ENCODE measurements around the gene PLA2G2F.

Gene PLA2G2F

DNA sequence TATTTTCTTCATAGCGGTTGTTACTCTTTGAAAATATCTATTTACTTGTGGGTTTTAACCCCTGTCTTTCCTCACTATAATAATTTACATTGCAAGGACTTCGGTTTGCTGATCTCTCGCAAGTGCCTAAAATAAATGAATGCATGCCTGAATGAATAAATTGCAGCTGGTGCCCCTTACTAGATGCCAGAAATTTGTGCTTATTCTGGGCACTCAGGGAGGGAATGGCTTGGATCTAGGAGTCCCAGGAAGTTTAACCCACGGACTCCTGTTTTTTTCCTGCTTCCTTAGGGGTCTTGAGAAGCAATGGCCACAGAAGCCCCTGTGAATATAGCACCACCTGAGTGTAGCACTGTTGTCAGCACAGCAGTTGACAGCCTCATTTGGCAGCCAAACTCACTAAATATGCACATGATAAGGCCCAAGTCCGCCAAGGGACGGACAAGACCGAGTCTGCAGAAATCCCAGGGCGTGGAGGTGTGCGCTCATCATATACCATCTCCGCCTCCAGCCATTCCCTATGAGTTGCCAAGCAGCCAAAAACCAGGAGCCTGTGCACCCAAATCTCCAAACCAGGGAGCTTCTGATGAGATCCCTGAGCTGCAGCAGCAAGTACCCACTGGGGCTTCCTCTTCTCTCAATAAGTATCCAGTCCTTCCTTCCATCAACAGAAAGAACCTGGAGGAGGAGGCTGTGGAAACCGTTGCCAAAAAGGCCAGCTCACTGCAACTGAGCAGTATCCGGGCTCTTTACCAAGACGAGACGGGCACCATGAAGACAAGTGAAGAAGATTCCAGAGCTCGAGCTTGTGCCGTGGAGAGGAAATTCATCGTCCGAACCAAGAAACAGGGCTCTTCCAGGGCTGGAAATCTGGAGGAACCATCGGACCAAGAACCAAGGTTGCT, 51.4 kb downstream of the PLA2G2F start:
- DNase-seq: no peak
- POLR2A ChIA-PET: no interaction called here
- Histone ChIP-seq H3K27ac (ENCODE audit: insufficient read depth in 1 of 2, low read depth in 1 of 2, low read length in 2 of 2, poor library complexity in 1 of 2, severe bottlenecking in 2 of 2) (no peak overlapping the region), H3K27me3 (replicated peaks in 2 of 5; ENCODE audit: control insufficient read depth in 4 of 5, insufficient read depth in 5 of 5, low read length in 4 of 5) (peaks cover 0 to 93% (median 47%) of the 10 kb centered on the region in 5 experiments), H3K36me3 (ENCODE audit: control insufficient read depth in 4 of 4, insufficient read depth in 4 of 4, low read length in 3 of 4) (no peaks in the 10 kb centered on the region), H3K4me3 (ENCODE audit: control insufficient read depth in 1 of 7, extremely low read depth in 1 of 7, insufficient read depth in 4 of 7, low read depth in 2 of 7, low read length in 6 of 7) (no peak overlapping the region), H3K9me3 (ENCODE audit: control extremely low read depth in 1 of 5, control insufficient read depth in 4 of 5, insufficient read depth in 2 of 5, low read depth in 1 of 5, low read length in 4 of 5) (no peaks in the 10 kb centered on the region), H3K4me1 (ENCODE audit: control extremely low read depth in 1 of 4, control insufficient read depth in 4 of 4, insufficient read depth in 4 of 4, low read length in 3 of 4) (peaks cover 0 to 10% (median 5%) of the 10 kb centered on the region in 4 experiments)
- WGBS (ENCODE audit: insufficient coverage): 94% methylated on average over 18 of the region's 19 CpGs
- CTCF ChIA-PET: interaction anchor here (0.6 to 1.5 kb wide), 3 partner anchors 21 to 271 kb away, joined by 3 read pairs; no protein-coding TSS in a partner anchor

- POLR2A ChIA-PET: no interaction called here
- CTCF ChIA-PET: interaction anchor here (1.5 to 3.3 kb wide), 2 partner anchors 12 to 21 kb away, joined by 3 to 9 read pairs; no protein-coding TSS in a partner anchor
- Histone ChIP-seq H3K9me3 (ENCODE audit: control extremely low read depth in 1 of 5, control insufficient read depth in 4 of 5, insufficient read depth in 2 of 5, low read depth in 1 of 5, low read length in 4 of 5) (no peaks in the 10 kb centered on the region), H3K27me3 (replicated peaks in 2 of 5; ENCODE audit: control insufficient read depth in 4 of 5, insufficient read depth in 5 of 5, low read length in 4 of 5) (peaks cover 0 to 89% (median 42%) of the 10 kb centered on the region in 5 experiments), H3K36me3 (ENCODE audit: control insufficient read depth in 4 of 4, insufficient read depth in 4 of 4, low read length in 3 of 4) (no peaks in the 10 kb centered on the region), H3K27ac (ENCODE audit: insufficient read depth in 1 of 2, low read depth in 1 of 2, low read length in 2 of 2, poor library complexity in 1 of 2, severe bottlenecking in 2 of 2) (no peak overlapping the region), H3K4me1 (ENCODE audit: control extremely low read depth in 1 of 4, control insufficient read depth in 4 of 4, insufficient read depth in 4 of 4, low read length in 3 of 4) (peaks cover 0 to 3% (median under 1%) of the 10 kb centered on the region in 4 experiments), H3K4me3 (ENCODE audit: control insufficient read depth in 1 of 7, extremely low read depth in 1 of 7, insufficient read depth in 4 of 7, low read depth in 2 of 7, low read length in 6 of 7) (no peak overlapping the region)
- DNase-seq: no peak
- 91% methylated on average over 8 of the region's 12 CpGs for WGBS (ENCODE audit: insufficient coverage)
Measured at GRCh38 chr1:20191266-20191825, 52.2 kb downstream of the PLA2G2F start.

DNA sequence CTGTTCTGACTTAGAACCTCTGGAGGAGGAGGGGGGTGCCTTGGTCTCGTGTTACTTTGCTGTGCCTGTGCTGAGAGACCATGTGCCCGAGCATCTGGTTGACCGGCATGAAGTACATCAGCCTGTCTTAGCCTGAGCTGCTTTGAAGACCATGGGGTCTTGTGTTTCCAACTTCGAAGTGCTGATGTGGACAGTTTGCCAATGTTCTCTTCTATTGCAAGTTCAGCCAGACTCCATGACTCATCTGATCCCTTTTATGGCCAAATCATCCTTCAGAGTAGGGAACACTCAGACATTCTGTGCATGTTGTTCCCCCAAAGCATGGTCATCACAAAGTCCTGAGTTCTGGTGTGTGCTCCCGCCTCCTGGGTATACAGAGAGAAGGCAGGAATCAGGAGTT, 53.2 kb downstream of the PLA2G2F start:
- no peak for DNase-seq
- 92% methylated on average over 5 of the region's 5 CpGs for WGBS (ENCODE audit: insufficient coverage)
- Histone ChIP-seq H3K36me3 (ENCODE audit: control insufficient read depth in 4 of 4, insufficient read depth in 4 of 4, low read length in 3 of 4) (no peaks in the 10 kb centered on the region), H3K27ac (ENCODE audit: insufficient read depth in 1 of 2, low read depth in 1 of 2, low read length in 2 of 2, poor library complexity in 1 of 2, severe bottlenecking in 2 of 2) (no peak overlapping the region), H3K4me3 (ENCODE audit: control insufficient read depth in 1 of 7, extremely low read depth in 1 of 7, insufficient read depth in 4 of 7, low read depth in 2 of 7, low read length in 6 of 7) (no peak overlapping the region), H3K9me3 (ENCODE audit: control extremely low read depth in 1 of 5, control insufficient read depth in 4 of 5, insufficient read depth in 2 of 5, low read depth in 1 of 5, low read length in 4 of 5) (no peaks in the 10 kb centered on the region), H3K4me1 (ENCODE audit: control extremely low read depth in 1 of 4, control insufficient read depth in 4 of 4, insufficient read depth in 4 of 4, low read length in 3 of 4) (no peaks in the 10 kb centered on the region), H3K27me3 (replicated peaks in 2 of 5; ENCODE audit: control insufficient read depth in 4 of 5, insufficient read depth in 5 of 5, low read length in 4 of 5) (peaks cover 0 to 81% (median 33%) of the 10 kb centered on the region in 5 experiments)
- POLR2A ChIA-PET: no interaction called here
- CTCF ChIA-PET: interaction anchor here (1.3 to 3.3 kb wide), 5 partner anchors 13 to 280 kb away, joined by 3 to 9 read pairs (median 4); no protein-coding TSS in a partner anchor

DNA sequence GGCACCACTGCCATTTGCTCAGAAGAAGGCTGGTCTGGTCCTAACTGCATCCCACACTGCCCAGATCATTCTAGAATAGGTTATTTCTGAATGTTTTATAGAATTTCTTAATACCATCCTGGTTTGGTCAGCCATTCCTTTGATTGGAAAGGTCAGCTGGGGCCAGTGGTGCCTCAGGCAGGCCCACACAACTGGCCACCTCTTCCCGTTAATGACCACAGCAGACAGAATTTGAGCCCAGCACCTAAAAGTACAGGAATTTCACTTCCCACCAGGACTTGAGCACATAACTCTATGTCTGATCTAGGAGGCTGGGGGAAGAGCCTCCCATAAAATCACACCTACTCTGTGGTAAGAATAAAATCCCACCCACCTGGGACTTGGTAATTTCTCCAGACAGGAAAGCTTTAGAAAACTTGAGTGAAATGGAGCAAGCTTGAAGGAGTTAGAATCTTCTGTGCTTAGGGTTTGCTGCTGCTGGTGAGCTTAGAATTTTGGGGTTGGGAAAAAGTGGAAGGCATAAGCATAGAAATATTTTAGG, 53.8 kb downstream of the PLA2G2F start:
- ChIA-PET CTCF (interaction anchor here (0.6 to 3.3 kb wide), 14 partner anchors 11 to 287 kb away, joined by 3 to 11 read pairs (median 4); no protein-coding TSS in a partner anchor), POLR2A (no interaction called here)
- no peaks in the 10 kb centered on the region for H3K4me1 ChIP-seq (ENCODE audit: control extremely low read depth in 1 of 4, control insufficient read depth in 4 of 4, insufficient read depth in 4 of 4, low read length in 3 of 4)
- no CpG with 5 or more reads among the region's 1 CpG for WGBS (ENCODE audit: insufficient coverage)
- H3K36me3 ChIP-seq (ENCODE audit: control insufficient read depth in 4 of 4, insufficient read depth in 4 of 4, low read length in 3 of 4): no peaks in the 10 kb centered on the region
- H3K27ac ChIP-seq (ENCODE audit: insufficient read depth in 1 of 2, low read depth in 1 of 2, low read length in 2 of 2, poor library complexity in 1 of 2, severe bottlenecking in 2 of 2): no peak overlapping the region
- H3K27me3 ChIP-seq (replicated peaks in 2 of 5; ENCODE audit: control insufficient read depth in 4 of 5, insufficient read depth in 5 of 5, low read length in 4 of 5): peaks cover 0 to 80% (median 31%) of the 10 kb centered on the region in 5 experiments
- no peak overlapping the region for H3K4me3 ChIP-seq (ENCODE audit: control insufficient read depth in 1 of 7, extremely low read depth in 1 of 7, insufficient read depth in 4 of 7, low read depth in 2 of 7, low read length in 6 of 7)
- no peak for DNase-seq
- no peaks in the 10 kb centered on the region for H3K9me3 ChIP-seq (ENCODE audit: control extremely low read depth in 1 of 5, control insufficient read depth in 4 of 5, insufficient read depth in 2 of 5, low read depth in 1 of 5, low read length in 4 of 5)

DNA sequence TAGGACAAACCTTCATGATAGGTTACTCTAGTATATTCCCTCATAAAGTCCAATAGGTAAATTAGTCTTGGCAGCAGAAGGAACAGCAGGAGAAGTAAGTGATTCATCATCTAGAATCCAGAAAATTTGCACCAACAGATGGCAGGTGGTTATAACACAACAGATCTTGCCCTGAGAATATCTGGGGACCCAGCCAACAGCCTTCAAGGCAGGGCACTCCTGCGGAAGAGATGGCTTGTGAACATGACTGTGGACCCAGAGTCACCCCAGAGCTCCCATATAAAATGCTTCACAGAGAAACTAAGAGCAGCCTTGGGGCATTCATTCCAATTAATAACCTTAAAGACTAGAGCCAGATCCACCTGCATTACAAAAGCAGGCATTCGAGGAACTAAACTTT, 55.1 kb downstream of the PLA2G2F start:
- 83% methylated on average over 2 of the region's 2 CpGs for WGBS (ENCODE audit: insufficient coverage)
- POLR2A ChIA-PET: no interaction called here
- Histone ChIP-seq H3K4me3 (ENCODE audit: control insufficient read depth in 1 of 7, extremely low read depth in 1 of 7, insufficient read depth in 4 of 7, low read depth in 2 of 7, low read length in 6 of 7) (no peak overlapping the region), H3K27ac (ENCODE audit: insufficient read depth in 1 of 2, low read depth in 1 of 2, low read length in 2 of 2, poor library complexity in 1 of 2, severe bottlenecking in 2 of 2) (no peak overlapping the region), H3K9me3 (ENCODE audit: control extremely low read depth in 1 of 5, control insufficient read depth in 4 of 5, insufficient read depth in 2 of 5, low read depth in 1 of 5, low read length in 4 of 5) (no peaks in the 10 kb centered on the region), H3K4me1 (ENCODE audit: control extremely low read depth in 1 of 4, control insufficient read depth in 4 of 4, insufficient read depth in 4 of 4, low read length in 3 of 4) (no peaks in the 10 kb centered on the region), H3K36me3 (ENCODE audit: control insufficient read depth in 4 of 4, insufficient read depth in 4 of 4, low read length in 3 of 4) (no peaks in the 10 kb centered on the region), H3K27me3 (replicated peaks in 2 of 5; ENCODE audit: control insufficient read depth in 4 of 5, insufficient read depth in 5 of 5, low read length in 4 of 5) (peaks cover 0 to 77% (median 24%) of the 10 kb centered on the region in 5 experiments)
- CTCF ChIA-PET: interaction anchor here (0.6 to 3.3 kb wide), 12 partner anchors 11 to 445 kb away, joined by 3 to 11 read pairs (median 4); no protein-coding TSS in a partner anchor
- DNase-seq: no peak

DNA sequence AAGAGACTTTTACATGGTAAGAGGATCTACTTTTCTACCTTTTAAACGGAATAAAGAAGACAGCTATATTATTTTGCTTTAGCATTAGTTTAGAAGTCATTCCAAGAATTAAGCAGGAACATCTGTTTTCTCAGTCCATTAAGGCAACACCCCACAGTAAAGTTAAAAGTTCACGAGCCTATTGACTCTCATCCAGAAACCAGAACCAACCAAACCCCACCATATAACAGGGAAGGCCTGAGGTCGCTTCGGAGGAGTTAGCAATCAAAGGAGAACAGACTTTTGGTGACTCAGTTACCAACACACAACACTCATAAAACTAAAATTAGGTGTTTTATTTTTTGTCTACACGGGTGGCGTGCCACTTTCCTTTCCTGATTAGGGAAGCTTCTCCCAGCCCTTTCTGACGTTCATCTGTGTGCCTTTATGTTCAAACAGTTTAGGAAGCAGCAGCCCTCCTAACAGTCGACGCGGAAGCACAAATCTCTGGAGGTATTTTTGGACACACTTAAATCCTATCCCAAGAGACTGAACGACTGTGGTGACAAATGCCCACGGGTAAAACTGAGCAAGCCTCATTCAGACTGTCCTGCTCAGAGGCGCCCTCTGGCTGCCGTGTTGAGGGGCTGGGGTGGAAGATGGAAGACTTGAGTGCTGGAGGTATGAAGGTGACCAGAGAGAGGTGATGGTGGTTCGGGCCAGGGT, 55.8 kb downstream of the PLA2G2F start:
- Histone ChIP-seq H3K27ac (ENCODE audit: insufficient read depth in 1 of 2, low read depth in 1 of 2, low read length in 2 of 2, poor library complexity in 1 of 2, severe bottlenecking in 2 of 2) (no peak overlapping the region), H3K4me3 (ENCODE audit: control insufficient read depth in 1 of 7, extremely low read depth in 1 of 7, insufficient read depth in 4 of 7, low read depth in 2 of 7, low read length in 6 of 7) (no peak overlapping the region), H3K27me3 (replicated peaks in 2 of 5; ENCODE audit: control insufficient read depth in 4 of 5, insufficient read depth in 5 of 5, low read length in 4 of 5) (peaks cover 0 to 77% (median 22%) of the 10 kb centered on the region in 5 experiments), H3K9me3 (ENCODE audit: control extremely low read depth in 1 of 5, control insufficient read depth in 4 of 5, insufficient read depth in 2 of 5, low read depth in 1 of 5, low read length in 4 of 5) (no peaks in the 10 kb centered on the region), H3K36me3 (ENCODE audit: control insufficient read depth in 4 of 4, insufficient read depth in 4 of 4, low read length in 3 of 4) (no peaks in the 10 kb centered on the region), H3K4me1 (ENCODE audit: control extremely low read depth in 1 of 4, control insufficient read depth in 4 of 4, insufficient read depth in 4 of 4, low read length in 3 of 4) (no peaks in the 10 kb centered on the region)
- POLR2A ChIA-PET: no interaction called here
- DNase-seq: peak; percentile 52 to 76 (median 68)
- CTCF ChIA-PET: interaction anchor here (0.6 to 3.3 kb wide), 15 partner anchors 10 to 312 kb away, joined by 3 to 11 read pairs (median 5); no protein-coding TSS in a partner anchor
- 27% methylated on average over 5 of the region's 15 CpGs for WGBS (ENCODE audit: insufficient coverage)
